ENCODE data around the gene C1orf115. TPM values are rescaled to one million over a fixed set of nuclear protein-coding genes. Genes with fewer than 3 reads are reported as not detected.

Gene C1orf115
- total RNA-seq, 1 experiment from 2014 or later, result 5.6 TPM

GRCh38 chr1:220696226-220696862 lies 6.2 kb downstream of the C1orf115 start:
- Histone ChIP-seq H3K4me2 (no peak overlapping the region), H3K27ac (no peak overlapping the region), H3K9me2 (ENCODE audit: insufficient read depth) (no peaks in the 10 kb centered on the region), H3K27me3 (ENCODE audit: insufficient read depth, low read depth) (no peaks in the 10 kb centered on the region), H3K9me3 (ENCODE audit: insufficient read depth, low read depth) (no peaks in the 10 kb centered on the region), H3K4me1 (replicated peaks; ENCODE audit: insufficient read depth) (peaks cover 8% of the 10 kb centered on the region; the same call in 1 of the 2 replicates), H2AFZ (no peak overlapping the region), H3K36me3 (ENCODE audit: low read depth) (no peaks in the 10 kb centered on the region), H3F3A (ENCODE audit: insufficient read depth, low read depth) (no peaks in the 10 kb centered on the region; the same call in 1 of the 2 replicates), H3K79me2 (ENCODE audit: low read depth) (no peaks in the 10 kb centered on the region), H3K4me3 (no peak overlapping the region), H4K20me1 (ENCODE audit: insufficient read depth) (no peaks in the 10 kb centered on the region)
- POLR2A ChIA-PET (ENCODE audit: unreplicated experiment), result no interaction called here
- intact Hi-C loops (cut with micrococcal nuclease; ENCODE audit: unreplicated experiment), result no loop called here
- BruUV-seq (replicated peaks), result no TSS peak
- TF ChIP-seq EZH2 (IDR thresholded peaks at IDR 0.05; ENCODE audit: low read depth), result no peak
- TF ChIP-seq CTCF (conservative IDR thresholded peaks at IDR 0.05), result no peak
- CTCF ChIA-PET, result no interaction called here
- DNase-seq, result no peak

GRCh38 chr1:220696863-220697231 lies 6.7 kb downstream of the C1orf115 start:
- Histone ChIP-seq H3F3A (ENCODE audit: insufficient read depth, low read depth) (no peaks in the 10 kb centered on the region; the same call in 1 of the 2 replicates), H3K27me3 (ENCODE audit: insufficient read depth, low read depth) (no peaks in the 10 kb centered on the region), H3K9me3 (ENCODE audit: insufficient read depth, low read depth) (no peaks in the 10 kb centered on the region), H3K4me3 (no peak overlapping the region), H3K27ac (no peak overlapping the region), H3K4me1 (replicated peaks; ENCODE audit: insufficient read depth) (peaks cover 8% of the 10 kb centered on the region; the same call in 1 of the 2 replicates), H3K36me3 (ENCODE audit: low read depth) (no peaks in the 10 kb centered on the region), H2AFZ (no peak overlapping the region), H3K4me2 (no peak overlapping the region), H4K20me1 (ENCODE audit: insufficient read depth) (no peaks in the 10 kb centered on the region), H3K79me2 (ENCODE audit: low read depth) (no peaks in the 10 kb centered on the region), H3K9me2 (ENCODE audit: insufficient read depth) (no peaks in the 10 kb centered on the region)
- DNase-seq, result no peak
- no TSS peak for BruUV-seq (replicated peaks)
- TF ChIP-seq EZH2 (IDR thresholded peaks at IDR 0.05; ENCODE audit: low read depth), result no peak
- TF ChIP-seq CTCF (conservative IDR thresholded peaks at IDR 0.05), result no peak
- ChIA-PET POLR2A (ENCODE audit: unreplicated experiment) (no interaction called here), CTCF (no interaction called here)
- intact Hi-C loops (cut with micrococcal nuclease; ENCODE audit: unreplicated experiment), result no loop called here

GRCh38 chr1:220697326-220697725 lies 7.2 kb downstream of the C1orf115 start:
- Histone ChIP-seq H4K20me1 (ENCODE audit: insufficient read depth) (no peaks in the 10 kb centered on the region), H3K4me1 (replicated peaks; ENCODE audit: insufficient read depth) (peaks cover 8% of the 10 kb centered on the region; the same call in 1 of the 2 replicates), H3K9me2 (ENCODE audit: insufficient read depth) (no peaks in the 10 kb centered on the region), H3K4me3 (no peak overlapping the region), H3F3A (ENCODE audit: insufficient read depth, low read depth) (no peaks in the 10 kb centered on the region; the same call in 1 of the 2 replicates), H3K27ac (no peak overlapping the region), H3K27me3 (ENCODE audit: insufficient read depth, low read depth) (no peaks in the 10 kb centered on the region), H2AFZ (no peak overlapping the region), H3K9me3 (ENCODE audit: insufficient read depth, low read depth) (no peaks in the 10 kb centered on the region), H3K36me3 (ENCODE audit: low read depth) (no peaks in the 10 kb centered on the region), H3K4me2 (no peak overlapping the region), H3K79me2 (ENCODE audit: low read depth) (no peaks in the 10 kb centered on the region)
- ChIA-PET POLR2A (ENCODE audit: unreplicated experiment) (no interaction called here), CTCF (no interaction called here)
- BruUV-seq (replicated peaks), result no TSS peak
- intact Hi-C loops (cut with micrococcal nuclease; ENCODE audit: unreplicated experiment), result no loop called here
- DNase-seq, result no peak
- TF ChIP-seq EZH2 (IDR thresholded peaks at IDR 0.05; ENCODE audit: low read depth), result no peak
- no peak for TF ChIP-seq CTCF (conservative IDR thresholded peaks at IDR 0.05)

All from PC-9 (cell line).